ENCODE results near the gene MAP3K9.

GRCh38 chr14:70830998-70831781 is 21.9 kb upstream of the MAP3K9 start:
- TF ChIP-seq EGR1 (IDR thresholded peaks at IDR 0.05; ENCODE audit: borderline replicate concordance, low read depth, low read length) (no peak), POLR2AphosphoS5 (IDR thresholded peaks at IDR 0.05; ENCODE audit: low read depth, low read length) (no peak), CTCF (IDR thresholded peaks at IDR 0.05; ENCODE audit: control extremely low read depth in 1 of 3, insufficient read depth in 1 of 3, low read depth in 1 of 3, low read length in 3 of 3) (no peak), POLR2A (IDR thresholded peaks at IDR 0.05; ENCODE audit: control extremely low read depth in 1 of 2, low read depth in 2 of 2, low read length in 2 of 2) (no peak), EP300 (IDR thresholded peaks at IDR 0.05; ENCODE audit: borderline replicate concordance in 1 of 2, low read depth in 2 of 2, low read length in 2 of 2) (no peak), CBX8 (IDR thresholded peaks at IDR 0.05; ENCODE audit: borderline replicate concordance, low read depth, low read length) (no peak), MAX (IDR thresholded peaks at IDR 0.05) (no peak)

All from H1 (cell line).